H9 (cell line): ENCODE results near the gene CHCHD10. TPM values are rescaled to one million over a fixed set of nuclear protein-coding genes. Genes with fewer than 3 reads are reported as not detected.

ENCODE experiments used
- DNase-seq: peaks from one replicate; pipeline ENCODE4 v3.0.0-alpha.2; 2017
- H2AFZ ChIP-seq: one replicate; pipeline ENCODE4 v1.6.1; 2013; ENCODE audit warnings: mild to moderate bottlenecking, low read length, control low read depth, moderate library complexity
- H2AK5ac ChIP-seq: 2 replicates; pipeline ENCODE4 v1.6.1; 2013; ENCODE audit warnings: low read length, control low read depth, mixed read lengths; ENCODE audit not compliant: insufficient read length
- H2BK120ac ChIP-seq: one replicate; pipeline ENCODE4 v1.6.1; 2013; ENCODE audit warnings: low read depth, mild to moderate bottlenecking, low read length, control low read depth, inconsistent platforms; ENCODE audit not compliant: poor library complexity, severe bottlenecking
- H2BK12ac ChIP-seq: 2 replicates; pipeline ENCODE4 v1.6.1; 2013; ENCODE audit warnings: low read length, control low read depth, mixed read lengths, low read depth; ENCODE audit not compliant: insufficient read length
- H2BK15ac ChIP-seq: 2 replicates; pipeline ENCODE4 v1.6.1; 2013; ENCODE audit warnings: low read depth, low read length, control low read depth
- H2BK20ac ChIP-seq: one replicate; pipeline ENCODE4 v1.6.1; 2013; ENCODE audit warnings: low read depth, mild to moderate bottlenecking, low read length, control low read depth, inconsistent platforms; ENCODE audit not compliant: poor library complexity, severe bottlenecking
- H2BK5ac ChIP-seq: 2 replicates; pipeline ENCODE4 v1.6.1; 2013; ENCODE audit warnings: low read length, control low read depth, mixed read lengths; ENCODE audit not compliant: insufficient read length
- H3K14ac ChIP-seq: 2 replicates; pipeline ENCODE4 v1.6.1; 2013; ENCODE audit warnings: low read length, control low read depth; ENCODE audit not compliant: insufficient read depth
- H3K18ac ChIP-seq: 2 replicates; pipeline ENCODE4 v1.6.1; 2013; ENCODE audit warnings: low read depth, mild to moderate bottlenecking, mixed read lengths, low read length, control low read depth; ENCODE audit not compliant: insufficient read length
- H3K23ac ChIP-seq: 2 replicates; pipeline ENCODE4 v1.6.1; 2013; ENCODE audit warnings: low read length, control low read depth, mixed read lengths, low read depth; ENCODE audit not compliant: insufficient read length
- H3K23me2 ChIP-seq: 2 replicates; pipeline ENCODE4 v1.6.1; 2013; ENCODE audit warnings: low read depth, mild to moderate bottlenecking, mixed read lengths, low read length, control low read depth; ENCODE audit not compliant: insufficient read length, poor library complexity, severe bottlenecking
- H3K27ac ChIP-seq: 2 replicates; pipeline ENCODE4 v1.5.1; 2013; ENCODE audit warnings: low read length, control low read depth, mixed read lengths, low read depth; ENCODE audit not compliant: insufficient read length
- H3K27me3 ChIP-seq: 2 replicates; pipeline ENCODE4 v1.6.1; 2013; ENCODE audit warnings: low read length, control low read depth, inconsistent platforms; ENCODE audit not compliant: insufficient read depth
- H3K4ac ChIP-seq: 2 replicates; pipeline ENCODE4 v1.6.1; 2013; ENCODE audit warnings: low read depth, mild to moderate bottlenecking, control low read depth, inconsistent platforms, low read length, moderate library complexity
- H3K4me1 ChIP-seq: 2 replicates; pipeline ENCODE4 v1.6.1; 2013; ENCODE audit warnings: low read length, control low read depth, inconsistent platforms; ENCODE audit not compliant: insufficient read depth
- H3K4me2 ChIP-seq: 2 replicates; pipeline ENCODE4 v1.6.1; 2013; ENCODE audit warnings: low read length, control low read depth, mixed read lengths; ENCODE audit not compliant: insufficient read length, insufficient read depth
- H3K56ac ChIP-seq: 2 replicates; pipeline ENCODE4 v1.6.1; 2013; ENCODE audit warnings: low read depth, mild to moderate bottlenecking, mixed read lengths, low read length, control low read depth; ENCODE audit not compliant: insufficient read length
- H3K79me1 ChIP-seq: 2 replicates; pipeline ENCODE4 v1.6.1; 2013; ENCODE audit warnings: low read depth, mild to moderate bottlenecking, moderate library complexity, low read length, control low read depth, inconsistent platforms; ENCODE audit not compliant: insufficient read depth, poor library complexity, severe bottlenecking
- H3K79me2 ChIP-seq: 2 replicates; pipeline ENCODE4 v1.6.1; 2013; ENCODE audit warnings: low read length, control low read depth, inconsistent platforms; ENCODE audit not compliant: insufficient read depth
- H3K9ac ChIP-seq: 2 replicates; pipeline ENCODE4 v1.6.1; 2013; ENCODE audit warnings: low read length, control low read depth, mixed read lengths; ENCODE audit not compliant: insufficient read length; ENCODE audit errors: extremely low read depth
- H3K9me3 ChIP-seq: one replicate; pipeline ENCODE4 v1.6.1; 2013; ENCODE audit warnings: low read depth, low read length, inconsistent platforms; ENCODE audit not compliant: control insufficient read depth
- H3T11ph ChIP-seq: one replicate; pipeline ENCODE4 v1.6.1; 2013; ENCODE audit warnings: mild to moderate bottlenecking, low read length, control low read depth, inconsistent platforms
- H4K20me1 ChIP-seq: one replicate; pipeline ENCODE4 v1.6.1; 2013; ENCODE audit not compliant: control insufficient read depth, insufficient read length, insufficient read depth
- H4K5ac ChIP-seq: 2 replicates; pipeline ENCODE4 v1.6.1; 2013; ENCODE audit warnings: low read depth, mild to moderate bottlenecking, mixed read lengths, low read length, control low read depth; ENCODE audit not compliant: insufficient read length
- H4K8ac ChIP-seq: replicated peaks from 2 replicates; pipeline ENCODE4 v1.6.1; 2013; ENCODE audit warnings: low read length, control low read depth, mixed read lengths, low read depth; ENCODE audit not compliant: insufficient read length
- H4K91ac ChIP-seq: 2 replicates; pipeline ENCODE4 v1.6.1; 2013; ENCODE audit warnings: low read depth, mild to moderate bottlenecking, moderate library complexity, mixed read lengths, low read length, control low read depth; ENCODE audit not compliant: insufficient read length
- H3K27ac Mint-ChIP-seq, 3 experiments: 2 replicates in 2 of 3; 3 replicates in 1 of 3; pipeline ENCODE4 v1.8.0; 2020 to 2021; ENCODE audit warnings: mixed read lengths in 3 of 3, mild to moderate bottlenecking in 1 of 3, moderate library complexity in 1 of 3
- H3K27me3 Mint-ChIP-seq: 2 replicates; pipeline ENCODE4 v1.8.0; 2021; ENCODE audit warnings: low read depth, mild to moderate bottlenecking, moderate library complexity, mixed read lengths
- H3K36me3 Mint-ChIP-seq, 3 experiments: 2 replicates in 2 of 3; 3 replicates in 1 of 3; pipeline ENCODE4 v1.8.0; 2020 to 2021; ENCODE audit warnings: low read depth in 3 of 3, mixed read lengths in 3 of 3; ENCODE audit not compliant: insufficient read depth in 1 of 3
- H3K4me1 Mint-ChIP-seq, 2 experiments: 2 replicates each; pipeline ENCODE4 v1.8.0; 2020; ENCODE audit warnings: mixed read lengths in 2 of 2
- H3K4me3 Mint-ChIP-seq, 2 experiments: 2 replicates in 1 of 2; 3 replicates in 1 of 2; pipeline ENCODE4 v1.8.0; 2020 to 2021; ENCODE audit warnings: mild to moderate bottlenecking in 2 of 2, mixed read lengths in 2 of 2, moderate library complexity in 1 of 2
- H3K9me3 Mint-ChIP-seq, 2 experiments: 2 replicates in 1 of 2; 3 replicates in 1 of 2; pipeline ENCODE4 v1.8.0; 2020; ENCODE audit warnings: mild to moderate bottlenecking in 2 of 2, mixed read lengths in 2 of 2, moderate library complexity in 1 of 2
- WGBS: extraction: QIAGEN DNeasy Blood & Tissue Kit; methylation state at CpG from one replicate; pipeline ENCODE4 v1.1.7; 2013; ENCODE audit warnings: missing lambda C conversion rate, low lambda C conversion rate, mixed read lengths; ENCODE audit not compliant: insufficient read length; ENCODE audit errors: extremely low coverage; 5-methylcytosine and 5-hydroxymethylcytosine counted together
- total RNA-seq: library from RNA; stranded (reverse); gene quantifications from 2 replicates; pipeline ENCODE4 v1.2.1, GENCODE V29; 2021
- TF ChIP-seq, protein P1 (sequence below): fragments of 200-600 bp; sonication (generic); conservative IDR thresholded peaks from 3 replicates; pipeline ENCODE4 v1.8.0; 2021; ENCODE audit warnings: antibody characterized with exemption, mild to moderate bottlenecking

Gene CHCHD10
- total RNA-seq, 1 experiment from 2014 or later = 53.7 TPM

DNA sequence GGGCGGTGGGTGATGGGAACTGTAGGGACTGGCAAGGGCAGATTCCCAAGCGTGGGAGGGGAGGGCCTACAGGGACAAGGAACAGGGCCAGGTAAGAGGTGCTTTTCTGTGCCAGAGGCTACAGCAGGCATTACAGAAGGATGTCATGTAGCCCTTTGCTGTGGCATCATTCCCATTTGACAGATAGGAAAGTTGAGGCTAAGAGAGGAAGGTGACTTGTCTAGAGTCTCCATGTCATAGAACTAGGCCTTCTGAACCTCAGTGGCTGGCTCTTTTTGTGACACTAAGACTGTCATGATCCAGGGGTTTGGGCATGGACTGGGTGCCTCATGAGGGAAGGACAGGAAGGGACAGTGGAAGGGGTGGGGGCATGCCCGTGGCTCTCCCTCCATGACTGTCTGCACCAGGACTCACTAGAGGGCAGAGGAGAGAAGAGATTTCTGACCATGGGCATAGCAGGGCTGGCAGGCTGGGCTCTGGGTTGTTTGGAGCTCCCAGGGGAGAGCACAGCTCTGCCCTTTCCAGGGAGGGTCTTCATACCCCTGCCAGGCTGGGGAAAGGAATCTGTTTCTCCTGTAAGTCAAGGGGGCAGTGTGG is 8.1 kb upstream of the CHCHD10 start:
- Mint-ChIP-seq H3K27ac (no peak overlapping the region), H3K4me3 (no peak overlapping the region)

More for the DNA sequence above, 8.1 kb upstream of the CHCHD10 start:
- H4K91ac ChIP-seq = no peak overlapping the region
- no peak overlapping the region for H3K14ac ChIP-seq
- no peak overlapping the region for H2BK20ac ChIP-seq
- H3K4me2 ChIP-seq = no peak overlapping the region
- Mint-ChIP-seq H3K36me3 (no peaks in the 10 kb centered on the region; a peak in 1 of 7 replicates), H3K9me3 (no peaks in the 10 kb centered on the region), H3K27me3 (peaks cover 44% of the 10 kb centered on the region), H3K4me1 (peaks cover 14 to 30% of the 10 kb centered on the region in 2 experiments)
- no peak overlapping the region for H2BK5ac ChIP-seq
- no peak overlapping the region for H3K18ac ChIP-seq
- H4K20me1 ChIP-seq = no peaks in the 10 kb centered on the region
- H3K23me2 ChIP-seq = peaks cover 6% of the 10 kb centered on the region
- no peaks in the 10 kb centered on the region for H3K79me1 ChIP-seq
- no peak overlapping the region for H2BK12ac ChIP-seq
- TF ChIP-seq, protein P1, sequence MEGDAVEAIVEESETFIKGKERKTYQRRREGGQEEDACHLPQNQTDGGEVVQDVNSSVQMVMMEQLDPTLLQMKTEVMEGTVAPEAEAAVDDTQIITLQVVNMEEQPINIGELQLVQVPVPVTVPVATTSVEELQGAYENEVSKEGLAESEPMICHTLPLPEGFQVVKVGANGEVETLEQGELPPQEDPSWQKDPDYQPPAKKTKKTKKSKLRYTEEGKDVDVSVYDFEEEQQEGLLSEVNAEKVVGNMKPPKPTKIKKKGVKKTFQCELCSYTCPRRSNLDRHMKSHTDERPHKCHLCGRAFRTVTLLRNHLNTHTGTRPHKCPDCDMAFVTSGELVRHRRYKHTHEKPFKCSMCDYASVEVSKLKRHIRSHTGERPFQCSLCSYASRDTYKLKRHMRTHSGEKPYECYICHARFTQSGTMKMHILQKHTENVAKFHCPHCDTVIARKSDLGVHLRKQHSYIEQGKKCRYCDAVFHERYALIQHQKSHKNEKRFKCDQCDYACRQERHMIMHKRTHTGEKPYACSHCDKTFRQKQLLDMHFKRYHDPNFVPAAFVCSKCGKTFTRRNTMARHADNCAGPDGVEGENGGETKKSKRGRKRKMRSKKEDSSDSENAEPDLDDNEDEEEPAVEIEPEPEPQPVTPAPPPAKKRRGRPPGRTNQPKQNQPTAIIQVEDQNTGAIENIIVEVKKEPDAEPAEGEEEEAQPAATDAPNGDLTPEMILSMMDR = no peak
- no peak overlapping the region for H3T11ph ChIP-seq
- H2AFZ ChIP-seq = no peak overlapping the region
- peaks cover 9% of the 10 kb centered on the region; the same call in 1 of the 2 replicates for H3K27me3 ChIP-seq
- H2BK15ac ChIP-seq = no peak overlapping the region
- H3K56ac ChIP-seq = no peak overlapping the region
- H3K79me2 ChIP-seq = no peaks in the 10 kb centered on the region
- no peak overlapping the region for H2BK120ac ChIP-seq
- no peak overlapping the region for H3K23ac ChIP-seq
- H3K9me3 ChIP-seq = no peaks in the 10 kb centered on the region
- no CpG with 5 or more reads among the region's 3 CpGs for WGBS
- DNase-seq = no peak
- H3K27ac ChIP-seq = no peak overlapping the region
- no peak overlapping the region for H2AK5ac ChIP-seq
- H4K8ac ChIP-seq = no peak overlapping the region
- no peaks in the 10 kb centered on the region; the same call in 1 of the 2 replicates for H3K4me1 ChIP-seq
- H4K5ac ChIP-seq = no peak overlapping the region
- no peak overlapping the region for H3K4ac ChIP-seq
- H3K9ac ChIP-seq = no peak overlapping the region
